Measurements from ENCODE around the gene ERICH3. TPM values are rescaled to one million over a fixed set of nuclear protein-coding genes. Genes with fewer than 3 reads are reported as not detected.

The ERICH3 gene
- total RNA-seq (under 1 TPM; under 0.01 to 0.29 (median 0.08) TPM), polyA plus RNA-seq (under 1 TPM; 0.42 to 0.68 TPM)

- peak in 2 of 6 donors; percentile 35 to 56 for DNase-seq
Observed at GRCh38 chr1:74673351-74674111, at the start of gene ERICH3. Gene ERICH3, minus strand, starts transcription at chr1:74673792. Its CDS starts 273 bp downstream, at chr1:74673519.

GRCh38 chr1:74717626-74718025 lies 44.0 kb upstream of the ERICH3 start:
- intact Hi-C loops (cut with DNase I), result no loop called here
- peaks cover 0 to 65% (median 8%) of the 10 kb centered on the region in 3 donors for H3K36me3 ChIP-seq
- ATAC-seq, result no peak
- no peak for TF ChIP-seq CTCF (IDR thresholded peaks at IDR 0.05)
- no peaks in the 10 kb centered on the region for H3K27me3 ChIP-seq
- FAIRE-seq, result no peak
- WGBS, 2 donors, result 95 to 96% methylated on average over 2 of the region's 2 CpGs
- no peak for DNase-seq
- H3K4me3 ChIP-seq, result no peak overlapping the region
- no peak overlapping the region for H3K27ac ChIP-seq
- no peaks in the 10 kb centered on the region for H3K9me3 ChIP-seq
- H3K4me1 ChIP-seq, result no peaks in the 10 kb centered on the region

More at GRCh38 chr1:74673351-74674111, at the start of gene ERICH3:
- Histone ChIP-seq H3K4me1 (no peaks in the 10 kb centered on the region), H3K27me3 (peaks cover 0 to 8% (median 0%) of the 10 kb centered on the region in 4 donors), H3K4me3 (peak within 1 kb of the TSS in 3 of 4 donors; percentile 5 to 39 (median 22)), H3K36me3 (no peaks in the 10 kb centered on the region), H3K27ac (no peak within 1 kb of the TSS), H3K9me3 (no peaks in the 10 kb centered on the region)
- WGBS, 2 donors, result 4% methylated on average over 31 to 42 of the region's 44 CpGs
- intact Hi-C loops (cut with DNase I), result no loop called here
- TF ChIP-seq CTCF (IDR thresholded peaks at IDR 0.05), result no peak
- no peak for FAIRE-seq
- peak in 3 of 4 donors; percentile 47 to 76 (median 57) for ATAC-seq

- WGBS, 2 donors, result 97% methylated on average over 1 of the region's 1 CpG
Observed at GRCh38 chr1:74716822-74717221, 43.2 kb upstream of the ERICH3 start.

GRCh38 chr1:74715806-74716205 lies 42.2 kb upstream of the ERICH3 start:
- ATAC-seq, result no peak
- TF ChIP-seq CTCF (IDR thresholded peaks at IDR 0.05), result no peak
- Histone ChIP-seq H3K4me3 (no peak overlapping the region), H3K4me1 (no peaks in the 10 kb centered on the region), H3K27me3 (no peaks in the 10 kb centered on the region), H3K27ac (no peak overlapping the region), H3K36me3 (peaks cover 0 to 64% (median 10%) of the 10 kb centered on the region in 3 donors), H3K9me3 (no peaks in the 10 kb centered on the region)
- 88 to 89% methylated on average over 6 of the region's 6 CpGs for WGBS, 2 donors
- no peak for FAIRE-seq
- intact Hi-C loops (cut with DNase I), result no loop called here
- DNase-seq, result no peak

More at GRCh38 chr1:74716822-74717221, 43.2 kb upstream of the ERICH3 start:
- no peaks in the 10 kb centered on the region for H3K9me3 ChIP-seq
- H3K36me3 ChIP-seq, result peaks cover 0 to 67% (median 7%) of the 10 kb centered on the region in 3 donors
- no peaks in the 10 kb centered on the region for H3K4me1 ChIP-seq
- FAIRE-seq (no peak), ATAC-seq (no peak), DNase-seq (no peak)
- intact Hi-C loops (cut with DNase I), result no loop called here
- H3K4me3 ChIP-seq, result no peak overlapping the region
- no peak overlapping the region for H3K27ac ChIP-seq
- TF ChIP-seq CTCF (IDR thresholded peaks at IDR 0.05), result no peak
- H3K27me3 ChIP-seq, result no peaks in the 10 kb centered on the region

- peaks cover 0 to 61% (median 6%) of the 10 kb centered on the region in 3 donors for H3K36me3 ChIP-seq
- TF ChIP-seq CTCF (IDR thresholded peaks at IDR 0.05), result no peak
- WGBS, 2 donors, result 87 to 93% methylated on average over 1 of the region's 1 CpG
Observed at GRCh38 chr1:74715236-74715502, 41.6 kb upstream of the ERICH3 start.

More at GRCh38 chr1:74715236-74715502, 41.6 kb upstream of the ERICH3 start:
- no peak overlapping the region for H3K27ac ChIP-seq
- no peaks in the 10 kb centered on the region for H3K9me3 ChIP-seq
- FAIRE-seq, result no peak
- no peak for DNase-seq
- no peaks in the 10 kb centered on the region for H3K4me1 ChIP-seq
- intact Hi-C loops (cut with DNase I), result no loop called here
- H3K27me3 ChIP-seq, result no peaks in the 10 kb centered on the region
- H3K4me3 ChIP-seq, result no peak overlapping the region
- no peak for ATAC-seq
